T1000 (cell line): ENCODE measurements around the gene FCSK.

Source experiments
- DNase-seq: peaks from one replicate; lab custom pipeline; 2025; ENCODE audit warnings: mixed read lengths; lab: John Stamatoyannopoulos, UW

The FCSK gene

GRCh38 chr16:70480127-70481105 is 26.0 kb downstream of the FCSK start:
- DNase-seq: no peak

GRCh38 chr16:70481929-70482536 is 27.6 kb downstream of the FCSK start:
- peak; percentile 12 for DNase-seq

DNA sequence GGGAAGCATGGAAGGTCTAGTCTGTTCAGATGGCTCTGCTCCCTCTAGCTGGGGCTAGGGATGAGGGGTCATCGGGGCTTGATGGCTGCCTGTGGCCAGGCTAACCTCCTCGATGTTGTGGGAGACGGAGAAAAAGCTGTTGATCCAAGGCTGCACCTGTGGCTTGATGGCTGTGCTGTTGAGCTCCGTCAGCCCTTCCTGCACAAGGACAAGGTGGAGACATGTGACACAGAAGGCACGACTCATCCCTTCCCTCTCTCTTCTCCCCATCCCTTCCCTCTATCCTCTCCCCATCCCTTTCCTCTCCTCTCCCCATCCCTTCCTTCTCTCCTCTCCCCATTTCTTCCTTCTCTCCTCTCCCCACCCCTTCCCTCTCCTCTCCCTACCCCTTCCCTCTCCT is 28.2 kb downstream of the FCSK start:
- no peak for DNase-seq

DNA sequence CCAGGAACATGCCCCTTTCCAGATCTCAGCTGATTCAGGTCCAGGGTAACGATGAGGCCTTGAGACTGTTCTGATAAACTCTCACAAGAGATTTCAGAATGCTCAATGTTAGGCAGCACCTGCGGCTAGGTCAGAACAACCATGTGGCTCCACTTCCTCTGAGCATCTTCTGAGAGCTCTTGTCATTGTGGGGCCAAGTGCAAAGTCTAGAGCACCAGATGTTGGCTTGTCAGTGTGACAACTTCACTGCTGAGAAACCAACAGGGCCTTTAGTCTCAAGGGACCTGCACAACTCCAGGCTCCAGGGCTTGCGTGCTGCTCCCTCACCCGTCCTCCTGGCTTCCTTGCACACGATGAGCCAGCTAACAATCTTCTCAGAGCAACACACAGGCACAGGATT is 29.0 kb downstream of the FCSK start:
- no peak for DNase-seq

GRCh38 chr16:70484867-70485266 is 30.5 kb downstream of the FCSK start:
- DNase-seq: no peak

DNA sequence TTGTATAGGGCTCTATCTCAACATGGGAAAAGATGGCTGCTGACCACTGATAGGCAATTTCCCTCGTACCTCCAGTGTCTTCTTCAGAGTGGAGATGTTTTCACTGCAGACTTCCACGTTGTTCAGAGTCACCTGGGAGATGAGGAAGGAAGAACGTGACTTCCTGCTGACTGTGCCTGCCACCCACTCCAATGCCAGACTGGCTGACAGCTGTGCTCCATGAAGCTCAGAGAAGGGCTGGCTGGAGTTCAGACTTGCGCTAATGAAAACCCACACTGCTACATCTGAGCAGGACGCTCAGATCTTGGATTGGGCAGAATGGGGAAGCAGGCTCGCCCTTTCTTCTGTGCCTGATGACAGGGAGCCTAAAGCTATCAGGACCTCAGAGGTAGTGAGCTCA is 35.9 kb downstream of the FCSK start:
- no peak for DNase-seq

- DNase-seq: no peak
Measured at GRCh38 chr16:70493802-70494201, 39.4 kb downstream of the FCSK start.

GRCh38 chr16:70494202-70494770 is 39.9 kb downstream of the FCSK start:
- no peak for DNase-seq

DNA sequence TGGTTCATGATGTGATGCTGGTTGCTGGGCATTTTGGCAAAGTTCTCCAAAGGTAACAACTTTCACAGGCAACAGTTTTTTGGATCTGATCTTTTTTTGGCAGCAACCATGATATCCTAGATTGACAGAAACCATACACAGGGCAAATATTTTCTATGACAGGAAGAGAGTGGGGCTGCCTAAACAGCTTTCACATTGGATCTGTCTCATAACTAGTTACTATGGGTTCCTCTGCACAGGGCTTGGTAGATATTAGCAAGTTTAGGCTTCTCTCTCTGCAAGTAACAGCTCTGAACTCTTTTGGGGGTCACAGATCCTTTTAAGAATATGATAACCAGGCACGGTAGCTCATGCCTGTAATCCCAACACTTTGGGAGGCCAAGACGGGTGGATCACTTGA is 40.4 kb downstream of the FCSK start:
- no peak for DNase-seq

- no peak for DNase-seq
Measured at GRCh38 chr16:70495425-70496182, 41.2 kb downstream of the FCSK start.

DNA sequence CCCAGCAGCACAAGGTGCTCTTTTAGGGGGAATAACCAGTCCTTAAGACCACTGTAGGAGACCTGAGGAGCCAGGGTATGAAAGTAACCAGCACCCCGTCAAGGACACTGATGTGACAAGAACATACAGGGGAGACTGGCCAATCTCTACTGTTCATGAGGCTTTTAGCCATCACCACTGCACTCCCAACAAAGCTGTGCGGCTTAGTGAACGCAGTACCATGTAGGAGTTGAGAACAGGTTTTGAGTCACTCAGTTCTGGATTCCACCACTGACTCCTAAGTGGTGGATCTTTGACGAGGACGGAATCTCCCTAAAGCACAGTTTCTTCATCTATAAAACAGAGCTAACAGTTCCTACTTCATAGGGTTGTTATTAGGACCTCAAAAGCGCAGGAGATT is 42.1 kb downstream of the FCSK start:
- no peak for DNase-seq

DNA sequence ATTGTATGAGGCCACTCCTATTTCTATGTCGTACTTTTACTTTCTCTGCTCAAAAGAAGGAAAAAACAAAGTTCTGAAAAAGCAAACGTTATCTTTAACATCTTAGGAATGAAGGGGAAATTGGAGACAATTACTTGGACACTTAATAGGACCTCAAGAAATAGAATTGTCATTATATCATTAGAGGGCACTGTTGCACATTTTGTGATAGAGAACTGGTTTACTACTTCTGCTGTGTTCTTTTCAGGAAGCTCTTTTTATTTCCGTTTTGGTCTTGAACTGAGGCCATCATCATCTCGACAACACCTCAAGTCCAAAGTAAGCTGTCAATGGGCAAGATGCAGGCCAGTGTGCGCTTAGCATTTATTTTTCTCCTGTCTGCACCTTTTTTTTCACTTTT is 54.4 kb downstream of the FCSK start:
- DNase-seq: no peak

DNA sequence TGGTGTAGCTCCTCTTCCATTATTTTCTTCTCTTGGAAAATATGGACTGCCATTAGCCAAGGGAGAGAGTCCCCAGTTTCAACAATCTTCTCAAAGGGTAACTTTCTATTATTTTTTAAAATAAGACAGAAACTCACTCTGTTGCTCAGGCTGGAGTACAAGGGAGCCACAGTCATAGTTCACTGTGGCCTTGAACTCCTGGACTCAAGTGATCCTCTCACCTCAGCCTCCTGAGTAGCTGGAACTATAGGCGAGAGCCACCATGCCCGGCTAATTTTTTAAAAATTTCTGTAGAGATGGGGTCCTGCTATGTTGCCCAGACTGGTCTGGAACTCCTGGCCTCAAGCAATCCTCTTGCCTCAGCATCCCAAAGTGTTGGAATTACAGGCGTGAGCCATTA is 55.8 kb downstream of the FCSK start:
- no peak for DNase-seq

- no peak for DNase-seq
Measured at GRCh38 chr16:70511833-70512232, 57.4 kb downstream of the FCSK start.

DNA sequence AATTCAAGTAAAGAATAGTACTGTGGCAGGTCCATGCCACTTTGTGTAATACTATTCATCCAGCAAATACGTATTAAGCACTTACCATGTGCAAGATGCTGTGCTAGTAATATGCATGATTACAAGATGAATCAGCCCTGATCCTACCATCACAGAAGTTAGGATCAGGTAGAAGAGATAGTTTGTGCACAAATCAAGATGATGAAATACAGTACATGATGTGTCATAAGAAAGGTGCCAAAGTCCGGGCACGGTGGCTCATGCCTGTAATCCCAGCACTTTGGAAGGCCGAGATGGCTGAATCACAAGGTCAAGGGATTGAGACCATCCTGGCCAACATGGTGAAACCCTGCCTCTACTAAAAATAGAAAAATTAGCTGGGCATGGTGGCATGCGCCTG is 58.1 kb downstream of the FCSK start:
- DNase-seq: no peak

- no peak for DNase-seq
Measured at GRCh38 chr16:70520612-70521297, 66.4 kb downstream of the FCSK start.

- no peak for DNase-seq
Measured at GRCh38 chr16:70522216-70523075, 68.1 kb downstream of the FCSK start.

DNA sequence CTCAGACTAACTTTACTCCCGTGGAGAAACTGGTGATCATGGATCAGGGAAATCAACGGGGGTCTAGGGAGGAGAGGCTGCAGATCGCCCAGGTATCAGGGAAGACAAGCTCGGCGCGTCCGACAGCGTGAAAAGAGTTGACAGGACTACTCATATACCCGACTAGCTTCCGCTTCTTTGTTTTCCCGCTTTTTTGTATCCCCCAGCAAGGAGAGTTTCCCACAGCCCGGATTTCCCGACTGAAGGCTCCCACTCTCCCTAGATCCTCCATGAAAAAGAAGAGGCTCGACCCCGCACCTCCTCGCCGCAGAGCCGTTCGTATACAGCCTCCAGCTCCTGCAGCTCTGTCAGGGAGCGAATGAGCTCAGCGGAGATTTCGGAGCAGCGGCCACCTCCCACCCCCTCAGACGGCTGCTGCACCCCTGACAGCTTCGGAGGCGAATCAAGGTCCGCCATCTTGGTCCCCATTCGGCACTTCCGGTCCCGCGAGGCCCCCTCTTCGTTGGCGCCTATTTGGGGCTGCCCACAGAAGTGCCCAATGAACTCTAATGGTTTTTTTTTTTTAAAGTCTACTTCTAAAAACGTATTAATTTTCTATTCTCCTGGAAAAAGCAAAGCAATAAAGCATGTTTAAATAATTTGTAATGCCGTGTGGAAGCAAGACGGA is 68.8 kb downstream of the FCSK start, which contains the start of gene COG4:
Gene COG4 (minus strand): TSS at position 479 of the 667 bp plus-strand sequence. CDS start 11 bp downstream, at position 468.
- DNase-seq: peak; percentile 59

GRCh38 chr16:70523743-70524398 is 69.5 kb downstream of the FCSK start, which contains the start of gene SF3B3:
Gene SF3B3, plus strand, starts transcription at chr16:70523816. Its CDS starts 2,841 bp downstream, at chr16:70526657.
- DNase-seq: peak; percentile 46
